T-cell (primary cell): ENCODE measurements around the gene UNKL. TPM values are rescaled to one million over a fixed set of nuclear protein-coding genes. Genes with fewer than 3 reads are reported as not detected.
"Not testable (repeated sequence)": the region's sequence is repeated elsewhere in the genome, so short reads cannot be mapped to it uniquely, and the experiment has no call there.

ENCODE experiments used
- ATAC-seq, 4 experiments: fragments of 200-7000 bp in 3 of 4; fragments of 150-1000 bp in 1 of 4; cut with Tn5 transposase; replicated peaks in 1 of 4; 1 replicate in 3 of 4; 2 replicates in 1 of 4; pipeline ENCODE4 v1.10.0; 2021; ENCODE audit warnings: moderate library complexity in 3 of 4, mild to moderate bottlenecking in 2 of 4, moderate number of reproducible peaks in 1 of 4
- CTCF ChIA-PET, 2 donors: fragments of 300-600 bp; sonication (Branson Sonifier 250); formaldehyde crosslinking; loops; one replicate each; lab custom pipeline; 2022; ENCODE audit warnings: antibody characterized with exemption in 2 of 2; lab: Charles Lee
- POLR2A ChIA-PET, 2 donors: fragments of 300-600 bp; sonication (Branson Sonifier 250); formaldehyde crosslinking; loops; one replicate each; lab custom pipeline; 2022; ENCODE audit warnings: antibody characterized with exemption in 2 of 2; lab: Charles Lee
- DNase-seq, 35 experiments: peaks; one replicate each; pipeline versions ENCODE4 v3.0.0 to v3.0.0-alpha.2; 2013 to 2023
- H3K27ac ChIP-seq: one replicate; pipeline ENCODE4 v1.5.1; 2013; ENCODE audit warnings: low read length
- H3K27me3 ChIP-seq, 2 experiments: replicated peaks in 1 of 2; 1 replicate in 1 of 2; 2 replicates in 1 of 2; pipeline versions ENCODE4 v1.6.1 to v1.7.0; 2013; ENCODE audit warnings: low read length in 1 of 2, mixed read lengths in 1 of 2; ENCODE audit not compliant: control insufficient read depth in 2 of 2, insufficient read depth in 2 of 2; ENCODE audit errors: extremely low read depth in 1 of 2
- H3K36me3 ChIP-seq, 2 donors: 1 replicate in 1 of 2; 2 replicates in 1 of 2; pipeline versions ENCODE4 v1.6.1 to v1.7.0; 2013; ENCODE audit warnings: low read length in 1 of 2; ENCODE audit not compliant: control insufficient read depth in 2 of 2, insufficient read depth in 1 of 2; ENCODE audit errors: extremely low read depth in 1 of 2
- H3K4me1 ChIP-seq, 2 experiments: 1 replicate in 1 of 2; 2 replicates in 1 of 2; pipeline versions ENCODE4 v1.6.1 to v1.7.0; 2013; ENCODE audit warnings: low read length in 2 of 2, mixed read lengths in 1 of 2; ENCODE audit not compliant: insufficient read depth in 2 of 2, control insufficient read depth in 1 of 2; ENCODE audit errors: extremely low read depth in 1 of 2
- H3K4me3 ChIP-seq, 2 donors: 1 replicate in 1 of 2; 2 replicates in 1 of 2; pipeline versions ENCODE4 v1.5.1 to v1.7.0; 2013; ENCODE audit warnings: mild to moderate bottlenecking in 2 of 2, low read length in 1 of 2, moderate library complexity in 1 of 2; ENCODE audit not compliant: control insufficient read depth in 1 of 2; ENCODE audit errors: extremely low read depth in 1 of 2
- H3K9me3 ChIP-seq: 2 replicates; pipeline ENCODE4 v1.7.0; 2013
- H3K27ac Mint-ChIP-seq, 2 donors: one replicate each; pipeline ENCODE4 v1.8.0; 2020 to 2021; ENCODE audit warnings: mild to moderate bottlenecking in 2 of 2, mixed read lengths in 2 of 2
- H3K27me3 Mint-ChIP-seq, 2 donors: one replicate each; pipeline ENCODE4 v1.8.0; 2021 to 2022; ENCODE audit warnings: mixed read lengths in 2 of 2
- H3K36me3 Mint-ChIP-seq: one replicate; pipeline ENCODE4 v1.8.0; 2021; ENCODE audit warnings: mixed read lengths
- H3K4me1 Mint-ChIP-seq, 3 donors: one replicate each; pipeline ENCODE4 v1.8.0; 2020 to 2022; ENCODE audit warnings: mixed read lengths in 3 of 3, mild to moderate bottlenecking in 1 of 3
- H3K4me3 Mint-ChIP-seq, 3 donors: one replicate each; pipeline ENCODE4 v1.8.0; 2020 to 2022; ENCODE audit warnings: mild to moderate bottlenecking in 3 of 3, mixed read lengths in 3 of 3, moderate library complexity in 3 of 3
- H3K9me3 Mint-ChIP-seq, 3 donors: one replicate each; pipeline ENCODE4 v1.8.0; 2020 to 2022; ENCODE audit warnings: mixed read lengths in 3 of 3
- WGBS: methylation state at CpG from one replicate; pipeline ENCODE4 v1.1.5; 2013; ENCODE audit warnings: missing lambda C conversion rate; ENCODE audit not compliant: insufficient coverage; 5-methylcytosine and 5-hydroxymethylcytosine counted together
- total RNA-seq, 35 experiments: library from RNA in 6 of 35; stranded (reverse) in 6 of 35; fragments of 120-200 nt in 1 of 35; gene quantifications; one replicate each; pipeline versions ENCODE4 v1.2.1 to v1.2.4 and lab custom pipeline; 2013 to 2026

UNKL gene
- total RNA-seq, 5 donors from 2014 or later (not counting 1 experiment from before 2014, with no cell fraction given) = 85.3 to 131 (median 113) TPM

DNA sequence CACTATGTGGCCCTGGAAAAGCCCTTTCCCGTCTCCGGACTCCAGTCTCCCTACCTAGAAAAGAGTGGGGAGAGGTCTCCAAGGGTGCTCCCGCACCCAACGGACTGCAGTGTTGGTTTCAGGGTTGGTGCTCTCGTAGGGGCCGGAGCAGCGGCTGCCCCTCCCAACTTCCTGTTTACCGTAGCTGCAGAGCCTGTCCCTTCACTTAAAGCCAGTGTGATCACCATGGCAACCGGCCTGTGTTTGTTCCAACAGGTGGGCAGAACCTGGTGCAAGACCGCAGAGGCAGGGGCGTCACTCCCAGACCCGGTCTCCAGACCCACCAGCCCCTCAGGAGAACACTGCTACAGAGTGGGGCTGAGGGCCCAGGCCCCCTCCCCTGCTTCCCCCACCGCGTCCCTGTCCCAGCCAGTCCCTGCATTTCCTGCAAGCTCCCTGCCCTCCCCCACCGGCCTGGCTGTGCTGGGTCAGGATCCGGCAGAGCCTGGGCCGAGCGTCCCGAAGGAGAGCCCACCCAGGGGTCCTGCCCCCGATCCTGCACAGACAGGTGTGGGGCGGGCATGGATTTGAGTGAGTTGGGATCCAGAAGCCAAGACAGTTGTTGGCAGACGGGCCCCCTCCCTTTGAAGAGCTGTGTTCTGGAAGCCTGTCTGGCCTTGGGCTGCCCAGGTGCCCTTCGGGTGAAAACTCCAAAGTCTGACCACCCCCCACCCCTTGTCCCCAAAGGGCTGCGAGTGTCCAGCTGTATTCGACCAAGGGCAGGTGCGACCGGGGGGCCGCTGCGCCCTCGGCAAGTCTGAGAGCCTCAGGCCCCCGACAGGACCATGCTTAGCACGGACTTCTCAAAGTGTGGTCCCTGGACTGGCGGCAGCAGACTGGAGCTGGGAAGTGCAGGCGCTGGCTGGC, 82.5 kb downstream of the UNKL start:
- ATAC-seq (peak in 3 of 4 experiments; percentile 21 to 28 (median 23)), DNase-seq (peak in 32 of 35 experiments; percentile 10 to 70 (median 48))
- ChIA-PET POLR2A (interaction anchor here in 1 of 2 donors (0.6 kb wide), 1 partner anchor 11 kb away, joined by 4 read pairs; no protein-coding TSS in a partner anchor), CTCF (no interaction called here)
- H3K27ac ChIP-seq = peak overlapping the region; percentile 72
- H3K4me1 Mint-ChIP-seq = peaks cover 6 to 22% (median 18%) of the 10 kb centered on the region in 3 donors
- no peaks in the 10 kb centered on the region for H3K36me3 Mint-ChIP-seq
- no peaks in the 10 kb centered on the region for H3K9me3 ChIP-seq
- peaks cover 4 to 25% of the 10 kb centered on the region in 2 donors for H3K27me3 Mint-ChIP-seq
- WGBS = 10% methylated on average over 21 of the region's 34 CpGs
- H3K4me1 ChIP-seq = peaks cover 6 to 49% of the 10 kb centered on the region in 2 experiments
- H3K4me3 Mint-ChIP-seq = peak overlapping the region; percentile 68 to 79 (median 74)
- H3K27me3 ChIP-seq = peaks cover 5 to 57% of the 10 kb centered on the region in 2 experiments
- H3K27ac Mint-ChIP-seq = peak overlapping the region; percentile 52 to 63
- no peaks in the 10 kb centered on the region for H3K9me3 Mint-ChIP-seq
- peaks cover 0 to 3% of the 10 kb centered on the region in 2 donors for H3K36me3 ChIP-seq
- peak overlapping the region; percentile 30 to 66 for H3K4me3 ChIP-seq

DNA sequence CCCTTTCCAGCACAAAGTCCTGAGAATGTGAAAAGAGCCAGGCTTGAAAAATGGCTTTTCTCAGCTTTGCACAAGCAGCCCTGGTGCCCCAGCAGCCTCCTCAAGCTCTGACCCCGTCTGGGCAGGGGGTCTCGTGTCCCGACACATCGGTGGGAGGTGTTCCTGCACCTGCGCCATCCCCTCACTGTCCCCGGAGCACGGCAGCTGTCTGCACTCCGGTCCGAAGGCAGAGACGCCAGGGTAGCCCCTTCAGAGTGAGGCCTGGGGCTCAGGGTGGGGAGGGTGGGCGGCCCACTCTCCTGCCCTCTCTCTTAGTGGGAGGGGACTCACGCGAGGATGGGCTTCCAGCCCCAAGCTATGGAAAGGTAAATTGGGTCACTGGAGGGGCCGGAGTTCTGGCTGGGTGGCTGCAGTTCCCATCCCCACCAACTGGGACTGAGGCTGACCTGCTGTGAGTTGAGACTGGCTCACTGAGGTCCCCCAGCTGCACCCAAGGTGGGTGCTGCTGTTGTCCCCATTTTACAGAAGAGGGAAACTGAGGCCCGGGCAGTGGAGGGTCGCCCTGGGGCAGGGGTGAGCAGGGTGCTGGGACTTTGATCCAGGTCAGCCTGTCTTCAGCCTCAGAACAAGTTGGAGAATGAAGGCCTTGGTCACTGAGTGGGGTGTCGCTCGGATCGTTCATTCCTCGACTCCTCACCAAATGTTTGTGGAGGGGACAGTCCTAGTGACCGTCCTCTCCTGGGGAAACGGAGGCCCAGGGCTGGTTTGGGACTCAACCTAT, 83.4 kb downstream of the UNKL start:
- peaks cover 4% of the 10 kb centered on the region for H3K36me3 Mint-ChIP-seq
- peaks cover 6 to 22% (median 18%) of the 10 kb centered on the region in 3 donors for H3K4me1 Mint-ChIP-seq
- ChIA-PET POLR2A (interaction anchor here in 1 of 2 donors (0.6 kb wide), 1 partner anchor 875 kb away, joined by 3 read pairs; no protein-coding TSS in a partner anchor), CTCF (interaction anchor here (0.6 to 0.7 kb wide), 2 partner anchors 20 to 22 kb away, joined by 3 to 7 read pairs; no protein-coding TSS in a partner anchor)
- ATAC-seq (no peak), DNase-seq (no peak)
- Histone ChIP-seq H3K36me3 (peaks cover 0 to 3% of the 10 kb centered on the region in 2 donors), H3K9me3 (no peaks in the 10 kb centered on the region), H3K27ac (peak overlapping the region; percentile 72), H3K27me3 (peaks cover 5 to 53% of the 10 kb centered on the region in 2 experiments), H3K4me1 (peaks cover 6 to 49% of the 10 kb centered on the region in 2 experiments), H3K4me3 (peak overlapping the region; percentile 30 to 66)
- H3K27ac Mint-ChIP-seq = peak overlapping the region; percentile 52 to 63
- no peaks in the 10 kb centered on the region for H3K9me3 Mint-ChIP-seq
- peaks cover 4 to 24% of the 10 kb centered on the region in 2 donors for H3K27me3 Mint-ChIP-seq
- H3K4me3 Mint-ChIP-seq = peak overlapping the region; percentile 54 to 79 (median 64)
- WGBS = 75% methylated on average over 13 of the region's 22 CpGs

DNA sequence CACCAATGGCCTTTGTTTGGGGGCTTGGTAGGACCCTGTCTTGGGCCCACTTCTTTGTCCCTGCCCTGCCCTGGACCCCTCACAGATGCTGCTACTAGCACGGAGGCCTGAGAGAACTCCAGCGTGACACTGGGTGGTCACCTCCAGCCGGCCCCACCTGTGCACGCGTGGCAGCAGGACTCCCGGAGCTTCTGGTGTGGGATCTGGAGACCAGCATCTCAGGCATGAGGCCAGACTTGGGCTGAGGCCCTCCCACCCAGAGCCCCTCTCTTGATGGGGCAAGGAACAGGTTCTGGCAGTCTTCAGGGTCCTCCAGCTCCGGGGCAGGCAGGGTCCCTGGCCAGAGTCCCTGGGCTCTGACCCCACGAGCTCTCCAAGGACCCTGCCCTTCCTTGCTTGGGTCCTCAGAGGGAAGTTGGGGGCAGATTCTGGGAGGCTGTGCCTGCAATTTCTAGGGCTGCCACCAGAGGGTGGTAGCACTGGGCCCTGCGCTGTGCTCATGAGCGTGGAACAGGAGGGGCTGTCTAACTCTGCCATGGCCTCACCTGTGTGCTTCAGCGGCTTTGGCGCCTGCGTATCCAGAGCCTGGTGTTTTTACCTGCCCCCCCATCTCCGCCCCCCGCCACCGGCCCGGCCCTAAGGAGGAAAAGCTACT, 84.1 kb downstream of the UNKL start:
- H3K36me3 ChIP-seq = peaks cover 1 to 4% of the 10 kb centered on the region in 2 donors
- H3K4me1 Mint-ChIP-seq = peaks cover 6 to 22% (median 18%) of the 10 kb centered on the region in 3 donors
- H3K36me3 Mint-ChIP-seq = peaks cover 4% of the 10 kb centered on the region
- DNase-seq = no peak
- H3K27me3 Mint-ChIP-seq = peaks cover 4 to 24% of the 10 kb centered on the region in 2 donors
- no peaks in the 10 kb centered on the region for H3K9me3 Mint-ChIP-seq
- H3K9me3 ChIP-seq = no peaks in the 10 kb centered on the region
- ChIA-PET POLR2A (interaction anchor here in 1 of 2 donors (0.6 kb wide), 1 partner anchor 875 kb away, joined by 3 read pairs; no protein-coding TSS in a partner anchor), CTCF (interaction anchor here (0.6 to 0.7 kb wide), 2 partner anchors 19 to 22 kb away, joined by 3 to 7 read pairs; no protein-coding TSS in a partner anchor)
- H3K27ac Mint-ChIP-seq = no peak overlapping the region
- 87% methylated on average over 15 of the region's 17 CpGs for WGBS
- peaks cover 6 to 42% of the 10 kb centered on the region in 2 experiments for H3K4me1 ChIP-seq
- ATAC-seq = no peak
- H3K27me3 ChIP-seq = peaks cover 5 to 46% of the 10 kb centered on the region in 2 experiments
- no peak overlapping the region for H3K4me3 Mint-ChIP-seq
- H3K27ac ChIP-seq = no peak overlapping the region
- H3K4me3 ChIP-seq = no peak overlapping the region

- H3K9me3 ChIP-seq, POLR2A ChIA-PET, H3K27ac ChIP-seq, H3K4me3 Mint-ChIP-seq, ATAC-seq, DNase-seq, CTCF ChIA-PET, H3K9me3 Mint-ChIP-seq, H3K4me3 ChIP-seq: not testable (repeated sequence)
- H3K27me3 ChIP-seq = peaks cover 0 to 32% of the 10 kb centered on the region in 2 experiments
- peaks cover 9 to 17% of the 10 kb centered on the region in 2 donors for H3K36me3 ChIP-seq
- peaks cover 6 to 33% of the 10 kb centered on the region in 2 experiments for H3K4me1 ChIP-seq
- H3K27ac Mint-ChIP-seq = peak overlapping the region in 1 of 2 donors; percentile 43
- H3K36me3 Mint-ChIP-seq = peaks cover 11% of the 10 kb centered on the region
- peaks cover 6 to 18% (median 15%) of the 10 kb centered on the region in 3 donors for H3K4me1 Mint-ChIP-seq
- peaks cover 0 to 15% of the 10 kb centered on the region in 2 donors for H3K27me3 Mint-ChIP-seq
- WGBS = 92% methylated on average over 8 of the region's 10 CpGs
Measured at GRCh38 chr16:1328961-1329360, 85.5 kb downstream of the UNKL start.

DNA sequence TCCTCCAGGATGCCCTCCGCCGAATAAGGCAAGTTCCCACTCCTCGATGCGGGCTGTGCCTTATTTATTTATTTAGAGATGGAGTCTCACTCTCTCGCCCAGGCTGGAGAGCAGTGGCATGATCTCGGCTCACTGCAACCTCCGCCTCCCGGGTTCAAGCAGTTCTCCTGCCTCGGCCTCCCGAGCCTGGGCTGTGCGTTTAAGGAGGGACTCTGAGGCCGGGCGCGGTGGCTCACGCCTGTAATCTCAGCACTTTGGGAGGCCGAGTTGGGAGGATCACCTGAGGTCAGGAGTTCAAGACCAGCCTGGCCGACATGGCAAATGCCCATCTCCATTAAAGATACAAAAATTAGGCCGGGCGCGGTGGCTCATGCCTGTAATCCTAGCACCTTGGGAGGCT, 86.4 kb downstream of the UNKL start:
- H3K27ac ChIP-seq, POLR2A ChIA-PET, DNase-seq, H3K9me3 ChIP-seq, CTCF ChIA-PET, ATAC-seq, H3K4me3 ChIP-seq, H3K4me3 Mint-ChIP-seq, H3K9me3 Mint-ChIP-seq, H3K27ac Mint-ChIP-seq: not testable (repeated sequence)
- Mint-ChIP-seq H3K27me3 (peaks cover 0 to 15% of the 10 kb centered on the region in 2 donors), H3K4me1 (peaks cover 6 to 18% (median 15%) of the 10 kb centered on the region in 3 donors), H3K36me3 (peaks cover 14% of the 10 kb centered on the region)
- 95% methylated on average over 16 of the region's 20 CpGs for WGBS
- Histone ChIP-seq H3K36me3 (peaks cover 16 to 22% of the 10 kb centered on the region in 2 donors), H3K27me3 (peaks cover 0 to 28% of the 10 kb centered on the region in 2 experiments), H3K4me1 (peaks cover 6 to 27% of the 10 kb centered on the region in 2 experiments)
